Lower leg skin (tissue), 3 donors: ENCODE results near the gene ANXA8.
"Not testable (repeated sequence)": the region's sequence is repeated elsewhere in the genome, so short reads cannot be mapped to it uniquely, and the experiment has no call there.

Experiments used
- CTCF ChIP-seq, 3 donors: fragments of 450-650 bp; IDR thresholded peaks; one replicate each; pipeline ENCODE4 v1.5.1; 2016; ENCODE audit warnings: antibody characterized with exemption in 3 of 3, mild to moderate bottlenecking in 3 of 3, moderate library complexity in 2 of 3
- POLR2A ChIP-seq, 2 donors: fragments of 450-650 bp; IDR thresholded peaks; one replicate each; pipeline ENCODE4 v1.6.1; 2016 to 2017; ENCODE audit warnings: antibody characterized with exemption in 2 of 2, mild to moderate bottlenecking in 1 of 2, moderate library complexity in 1 of 2

GRCh38 chr10:47481768-47482181 lies 2.1 kb downstream of the ANXA8 start:
- not testable (repeated sequence) for TF ChIP-seq POLR2A, CTCF (IDR thresholded peaks at IDR 0.05)
